ENCODE results near the gene SSTR4. TPM values are rescaled to one million over a fixed set of nuclear protein-coding genes. Genes with fewer than 3 reads are reported as not detected.

SSTR4 gene
- total RNA-seq, 2 donors from 2014 or later: not detected

GRCh38 chr20:23071398-23071797, 36.3 kb downstream of the SSTR4 start:
- DNase-seq: no peak
- Histone ChIP-seq H3K27ac (no peak overlapping the region), H3K4me3 (no peak overlapping the region), H3K4me1 (no peaks in the 10 kb centered on the region), H3K36me3 (replicated peaks in 1 of 2; ENCODE audit: insufficient read depth in 1 of 2, low read depth in 2 of 2) (no peaks in the 10 kb centered on the region), H3K27me3 (peaks cover 0 to 4% of the 10 kb centered on the region in 2 donors), H3K9me3 (no peaks in the 10 kb centered on the region)
- TF ChIP-seq CTCF (IDR thresholded peaks at IDR 0.05) (no peak), POLR2A (IDR thresholded peaks at IDR 0.05) (no peak)
- WGBS, 2 donors: 54 to 90% methylated on average over 3 of the region's 3 CpGs
- intact Hi-C loops (cut with DNase I): no loop called here
- ATAC-seq: no peak

- H3K36me3 ChIP-seq (replicated peaks in 1 of 2; ENCODE audit: insufficient read depth in 1 of 2, low read depth in 2 of 2): no peaks in the 10 kb centered on the region
- DNase-seq (no peak), ATAC-seq (no peak)
- H3K27me3 ChIP-seq: peaks cover 0 to 4% of the 10 kb centered on the region in 2 donors
- no peaks in the 10 kb centered on the region for H3K9me3 ChIP-seq
- 51% methylated on average over 4 of the region's 4 CpGs for WGBS, 2 donors
- TF ChIP-seq CTCF (IDR thresholded peaks at IDR 0.05) (no peak), POLR2A (IDR thresholded peaks at IDR 0.05) (no peak)
- H3K4me3 ChIP-seq: no peak overlapping the region
- no peaks in the 10 kb centered on the region for H3K4me1 ChIP-seq
- no peak overlapping the region for H3K27ac ChIP-seq
- intact Hi-C loops (cut with DNase I): no loop called here
Observed at GRCh38 chr20:23071996-23072395, 36.9 kb downstream of the SSTR4 start.

GRCh38 chr20:23072892-23073586, 37.9 kb downstream of the SSTR4 start:
- 52 to 53% methylated on average over 11 of the region's 11 CpGs for WGBS, 2 donors
- Histone ChIP-seq H3K4me1 (no peaks in the 10 kb centered on the region), H3K36me3 (replicated peaks in 1 of 2; ENCODE audit: insufficient read depth in 1 of 2, low read depth in 2 of 2) (no peaks in the 10 kb centered on the region), H3K4me3 (no peak overlapping the region), H3K9me3 (no peaks in the 10 kb centered on the region), H3K27ac (no peak overlapping the region), H3K27me3 (peaks cover 0 to 4% of the 10 kb centered on the region in 2 donors)
- no peak for ATAC-seq
- no peak for TF ChIP-seq POLR2A (IDR thresholded peaks at IDR 0.05)
- TF ChIP-seq CTCF (IDR thresholded peaks at IDR 0.05): no peak
- no peak for DNase-seq
- intact Hi-C loops (cut with DNase I): no loop called here

- intact Hi-C loops (cut with DNase I): no loop called here
- H3K27me3 ChIP-seq: peaks cover 0 to 4% of the 10 kb centered on the region in 2 donors
- ATAC-seq: no peak
- H3K27ac ChIP-seq: no peak overlapping the region
- H3K36me3 ChIP-seq (replicated peaks in 1 of 2; ENCODE audit: insufficient read depth in 1 of 2, low read depth in 2 of 2): no peaks in the 10 kb centered on the region
- H3K4me1 ChIP-seq: no peaks in the 10 kb centered on the region
- DNase-seq: no peak
- 78 to 95% methylated on average over 2 to 3 of the region's 3 CpGs for WGBS, 2 donors
- H3K4me3 ChIP-seq: no peak overlapping the region
- TF ChIP-seq CTCF (IDR thresholded peaks at IDR 0.05) (no peak), POLR2A (IDR thresholded peaks at IDR 0.05) (no peak)
- H3K9me3 ChIP-seq: no peaks in the 10 kb centered on the region
Observed at GRCh38 chr20:23074052-23074451, 38.9 kb downstream of the SSTR4 start.

GRCh38 chr20:23077277-23077676, 42.2 kb downstream of the SSTR4 start:
- no peak overlapping the region for H3K4me3 ChIP-seq
- intact Hi-C loops (cut with DNase I): no loop called here
- H3K27me3 ChIP-seq: peaks cover 0 to 4% of the 10 kb centered on the region in 2 donors
- no peaks in the 10 kb centered on the region for H3K36me3 ChIP-seq (replicated peaks in 1 of 2; ENCODE audit: insufficient read depth in 1 of 2, low read depth in 2 of 2)
- H3K9me3 ChIP-seq: no peaks in the 10 kb centered on the region
- no peak for DNase-seq
- WGBS, 2 donors: 67 to 75% methylated on average over 4 of the region's 4 CpGs
- TF ChIP-seq POLR2A (IDR thresholded peaks at IDR 0.05) (no peak), CTCF (IDR thresholded peaks at IDR 0.05) (no peak)
- H3K27ac ChIP-seq: no peak overlapping the region
- no peak for ATAC-seq
- H3K4me1 ChIP-seq: no peaks in the 10 kb centered on the region
